ENCODE results near the gene KCNN1. TPM values are rescaled to one million over a fixed set of nuclear protein-coding genes. Genes with fewer than 3 reads are reported as not detected.

Gene KCNN1
- total and polyA plus RNA-seq, 2 of the 4 experiments (the other 2 are of a cell fraction): 0.09 TPM; not detected in 1

DNA sequence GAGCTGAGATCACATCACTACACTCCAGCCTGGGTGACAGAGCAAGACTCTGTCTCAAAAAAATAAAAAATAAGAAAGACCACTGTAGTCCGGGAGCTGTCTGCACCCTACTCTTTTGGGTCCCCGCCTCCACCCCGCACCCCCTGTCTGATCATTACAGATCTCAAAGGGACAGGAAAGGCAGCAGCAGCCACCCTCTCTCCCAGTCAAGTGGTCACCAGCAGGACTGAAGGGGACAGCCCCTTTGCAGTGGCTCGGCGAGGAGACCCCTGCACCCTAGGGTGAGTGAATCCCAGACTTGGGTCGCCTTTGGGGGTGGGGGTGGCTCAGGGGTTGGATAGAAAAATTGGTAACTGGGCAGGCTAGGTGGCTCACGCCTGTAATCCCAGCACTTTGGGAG, 12.5 kb upstream of the KCNN1 start:
- no peak overlapping the region for H3K27ac ChIP-seq (ENCODE audit: insufficient read depth, low read length)
- DNase-seq: no peak
- H4K91ac ChIP-seq (ENCODE audit: insufficient read depth, low read depth, low read length): no peak overlapping the region
- H3K18ac ChIP-seq (ENCODE audit: low read depth, low read length): no peak overlapping the region
- no peak overlapping the region for H3K4me3 ChIP-seq (ENCODE audit: insufficient read depth, low read depth, low read length)
- no peak for ATAC-seq (ENCODE audit: low read depth)
- WGBS, 2 experiments (ENCODE audit: extremely low coverage in 2 of 2, insufficient read length in 1 of 2): 55% methylated on average over 5 of the region's 7 CpGs; no CpG with 5 or more reads in 1 of the 2 experiments
- H3K9ac ChIP-seq (ENCODE audit: low read depth, low read length): no peak overlapping the region
- no peak overlapping the region for H3K56ac ChIP-seq (ENCODE audit: extremely low read depth, insufficient read depth, low read length)
- H3K9me3 ChIP-seq (ENCODE audit: control insufficient read depth, insufficient read depth, low read length): no peaks in the 10 kb centered on the region; the same call in 1 of the 2 replicates
- H2BK5ac ChIP-seq (ENCODE audit: low read depth, low read length, poor library complexity, severe bottlenecking): no peak overlapping the region
- H3K23ac ChIP-seq (ENCODE audit: low read depth, low read length): no peak overlapping the region
- no peaks in the 10 kb centered on the region for H3K79me1 ChIP-seq (ENCODE audit: low read depth in 1 of 2, low read length in 2 of 2)
- H3K9me1 ChIP-seq (ENCODE audit: insufficient read depth, low read length): no peaks in the 10 kb centered on the region
- H2BK120ac ChIP-seq (ENCODE audit: low read depth, low read length): no peak overlapping the region
- in situ Hi-C loops (cut with MboI; ENCODE audit: low sequenced_read_pairs): no loop called here
- no peak overlapping the region for H2BK20ac ChIP-seq (ENCODE audit: low read depth, low read length)
- no peaks in the 10 kb centered on the region for H3K4me1 ChIP-seq (ENCODE audit: control insufficient read depth, insufficient read depth, low read length)
- H3K4me2 ChIP-seq (ENCODE audit: low read depth, low read length): no peak overlapping the region
- no peak overlapping the region for H3K4ac ChIP-seq (ENCODE audit: low read depth, low read length)
- H4K5ac ChIP-seq (ENCODE audit: low read depth, low read length): no peak overlapping the region
- H3K14ac ChIP-seq (replicated peaks; ENCODE audit: low read depth, low read length): no peak overlapping the region
- no peak overlapping the region for H2BK15ac ChIP-seq (ENCODE audit: low read depth, low read length)
- H3K36me3 ChIP-seq (ENCODE audit: control insufficient read depth, insufficient read depth, low read length): no peaks in the 10 kb centered on the region
- CTCF ChIA-PET: interaction anchor here (0.6 kb wide), 1 partner anchor 41 kb away, joined by 3 read pairs; no protein-coding TSS in a partner anchor
- H4K20me1 ChIP-seq (ENCODE audit: insufficient read depth, low read length): no peaks in the 10 kb centered on the region
- TF ChIP-seq, protein P1, sequence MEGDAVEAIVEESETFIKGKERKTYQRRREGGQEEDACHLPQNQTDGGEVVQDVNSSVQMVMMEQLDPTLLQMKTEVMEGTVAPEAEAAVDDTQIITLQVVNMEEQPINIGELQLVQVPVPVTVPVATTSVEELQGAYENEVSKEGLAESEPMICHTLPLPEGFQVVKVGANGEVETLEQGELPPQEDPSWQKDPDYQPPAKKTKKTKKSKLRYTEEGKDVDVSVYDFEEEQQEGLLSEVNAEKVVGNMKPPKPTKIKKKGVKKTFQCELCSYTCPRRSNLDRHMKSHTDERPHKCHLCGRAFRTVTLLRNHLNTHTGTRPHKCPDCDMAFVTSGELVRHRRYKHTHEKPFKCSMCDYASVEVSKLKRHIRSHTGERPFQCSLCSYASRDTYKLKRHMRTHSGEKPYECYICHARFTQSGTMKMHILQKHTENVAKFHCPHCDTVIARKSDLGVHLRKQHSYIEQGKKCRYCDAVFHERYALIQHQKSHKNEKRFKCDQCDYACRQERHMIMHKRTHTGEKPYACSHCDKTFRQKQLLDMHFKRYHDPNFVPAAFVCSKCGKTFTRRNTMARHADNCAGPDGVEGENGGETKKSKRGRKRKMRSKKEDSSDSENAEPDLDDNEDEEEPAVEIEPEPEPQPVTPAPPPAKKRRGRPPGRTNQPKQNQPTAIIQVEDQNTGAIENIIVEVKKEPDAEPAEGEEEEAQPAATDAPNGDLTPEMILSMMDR (conservative IDR thresholded peaks at IDR 0.05; ENCODE audit: low read depth, low read length): no peak
- TF ChIP-seq MAZ (IDR thresholded peaks at IDR 0.05; ENCODE audit: borderline replicate concordance, low read depth, low read length) (no peak), FOS (IDR thresholded peaks at IDR 0.05; ENCODE audit: low read depth, low read length) (no peak)
- no peak overlapping the region for H4K8ac ChIP-seq (ENCODE audit: low read depth in 2 of 2, low read length in 2 of 2)
- no TSS peak for BruUV-seq (replicated peaks)
- intact Hi-C loops (cut with micrococcal nuclease): no loop called here
- dilution Hi-C loops (cut with HindIII; ENCODE audit: low sequenced_read_pairs, unreplicated experiment): no loop called here
- POLR2A ChIA-PET (ENCODE audit: unreplicated experiment): interaction anchor here (0.6 to 0.7 kb wide), 3 partner anchors 34 to 1761 kb away, joined by 3 to 17 read pairs (median 4); no protein-coding TSS in a partner anchor
- no peak overlapping the region for H2AK9ac ChIP-seq (replicated peaks; ENCODE audit: low read depth, low read length, poor library complexity)
- peaks cover 72% of the 10 kb centered on the region for H3K27me3 ChIP-seq (ENCODE audit: control insufficient read depth, insufficient read depth, low read length)
- no peak overlapping the region for H2AFZ ChIP-seq (replicated peaks; ENCODE audit: low read length, poor library complexity)
- no peak overlapping the region for H2AK5ac ChIP-seq (ENCODE audit: low read depth, low read length)

Data from IMR-90 (cell line).